OCI-LY3 (cell line): ENCODE measurements around the gene MPZL1.

Source experiments
- CTCF ChIP-seq: fragments of 200-600, 300-600 bp; sonication (generic); IDR thresholded peaks from 2 replicates; pipeline ENCODE4 v1.5.1; 2014; ENCODE audit warnings: antibody characterized with exemption, low read length, low read depth
- EZH2phosphoT487 ChIP-seq: fragments of 200-600 bp; shearing (Covaris generic); IDR thresholded peaks from 2 replicates; pipeline ENCODE4 v1.6.1; 2018; ENCODE audit warnings: antibody characterized with exemption, mixed run types, low read depth

- TF ChIP-seq EZH2phosphoT487 (no peak), CTCF (no peak)
Observed at GRCh38 chr1:167836197-167836596, 114.4 kb downstream of the MPZL1 start.
